Bronchial epithelial cell (primary cell): ENCODE data around the gene HJV. TPM values are rescaled to one million over a fixed set of nuclear protein-coding genes. Genes with fewer than 3 reads are reported as not detected.

Source experiments
- DNase-seq: peaks from one replicate; pipeline ENCODE4 v3.0.0-alpha.2; 2010; ENCODE audit warnings: low read depth
- FAIRE-seq: peaks from 2 replicates; lab custom pipeline; 2011; peaks lifted over from hg19 to GRCh38; lab: Jason Lieb, UNC
- H3K27me3 ChIP-seq: 2 replicates; pipeline ENCODE4 v1.5.1; 2011; ENCODE audit warnings: low read length; ENCODE audit not compliant: control insufficient read depth, insufficient read depth
- H3K36me3 ChIP-seq: 2 replicates; pipeline ENCODE4 v1.5.1; 2011; ENCODE audit warnings: low read length; ENCODE audit not compliant: control insufficient read depth, insufficient read depth
- H3K4me3 ChIP-seq: 2 replicates; pipeline ENCODE4 v1.5.1; 2011; ENCODE audit warnings: mild to moderate bottlenecking, low read depth, low read length, control low read depth
- total RNA-seq: library from RNA; depleted of rRNA; stranded (reverse); fragments of >200 nt; gene quantifications from 2 replicates; pipeline ENCODE4 v1.2.1, GENCODE V29; 2014
- TF ChIP-seq, protein P1 (sequence below): IDR thresholded peaks from 2 replicates; pipeline ENCODE4 v1.5.1; 2011; ENCODE audit warnings: mild to moderate bottlenecking, moderate library complexity, low read length, control low read depth, inconsistent platforms; ENCODE audit not compliant: insufficient read depth, severe bottlenecking

HJV gene
- total RNA-seq, 1 donor from 2014 or later, result not detected

- FAIRE-seq, result no peak
- no peaks in the 10 kb centered on the region for H3K36me3 ChIP-seq
- DNase-seq, result no peak
- peaks cover 23% of the 10 kb centered on the region for H3K27me3 ChIP-seq
- TF ChIP-seq, protein P1, sequence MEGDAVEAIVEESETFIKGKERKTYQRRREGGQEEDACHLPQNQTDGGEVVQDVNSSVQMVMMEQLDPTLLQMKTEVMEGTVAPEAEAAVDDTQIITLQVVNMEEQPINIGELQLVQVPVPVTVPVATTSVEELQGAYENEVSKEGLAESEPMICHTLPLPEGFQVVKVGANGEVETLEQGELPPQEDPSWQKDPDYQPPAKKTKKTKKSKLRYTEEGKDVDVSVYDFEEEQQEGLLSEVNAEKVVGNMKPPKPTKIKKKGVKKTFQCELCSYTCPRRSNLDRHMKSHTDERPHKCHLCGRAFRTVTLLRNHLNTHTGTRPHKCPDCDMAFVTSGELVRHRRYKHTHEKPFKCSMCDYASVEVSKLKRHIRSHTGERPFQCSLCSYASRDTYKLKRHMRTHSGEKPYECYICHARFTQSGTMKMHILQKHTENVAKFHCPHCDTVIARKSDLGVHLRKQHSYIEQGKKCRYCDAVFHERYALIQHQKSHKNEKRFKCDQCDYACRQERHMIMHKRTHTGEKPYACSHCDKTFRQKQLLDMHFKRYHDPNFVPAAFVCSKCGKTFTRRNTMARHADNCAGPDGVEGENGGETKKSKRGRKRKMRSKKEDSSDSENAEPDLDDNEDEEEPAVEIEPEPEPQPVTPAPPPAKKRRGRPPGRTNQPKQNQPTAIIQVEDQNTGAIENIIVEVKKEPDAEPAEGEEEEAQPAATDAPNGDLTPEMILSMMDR, result no peak
- no peak overlapping the region for H3K4me3 ChIP-seq
These were observed 487 bp downstream of the HJV start for GRCh38 chr1:146021050-146021445.

DNA sequence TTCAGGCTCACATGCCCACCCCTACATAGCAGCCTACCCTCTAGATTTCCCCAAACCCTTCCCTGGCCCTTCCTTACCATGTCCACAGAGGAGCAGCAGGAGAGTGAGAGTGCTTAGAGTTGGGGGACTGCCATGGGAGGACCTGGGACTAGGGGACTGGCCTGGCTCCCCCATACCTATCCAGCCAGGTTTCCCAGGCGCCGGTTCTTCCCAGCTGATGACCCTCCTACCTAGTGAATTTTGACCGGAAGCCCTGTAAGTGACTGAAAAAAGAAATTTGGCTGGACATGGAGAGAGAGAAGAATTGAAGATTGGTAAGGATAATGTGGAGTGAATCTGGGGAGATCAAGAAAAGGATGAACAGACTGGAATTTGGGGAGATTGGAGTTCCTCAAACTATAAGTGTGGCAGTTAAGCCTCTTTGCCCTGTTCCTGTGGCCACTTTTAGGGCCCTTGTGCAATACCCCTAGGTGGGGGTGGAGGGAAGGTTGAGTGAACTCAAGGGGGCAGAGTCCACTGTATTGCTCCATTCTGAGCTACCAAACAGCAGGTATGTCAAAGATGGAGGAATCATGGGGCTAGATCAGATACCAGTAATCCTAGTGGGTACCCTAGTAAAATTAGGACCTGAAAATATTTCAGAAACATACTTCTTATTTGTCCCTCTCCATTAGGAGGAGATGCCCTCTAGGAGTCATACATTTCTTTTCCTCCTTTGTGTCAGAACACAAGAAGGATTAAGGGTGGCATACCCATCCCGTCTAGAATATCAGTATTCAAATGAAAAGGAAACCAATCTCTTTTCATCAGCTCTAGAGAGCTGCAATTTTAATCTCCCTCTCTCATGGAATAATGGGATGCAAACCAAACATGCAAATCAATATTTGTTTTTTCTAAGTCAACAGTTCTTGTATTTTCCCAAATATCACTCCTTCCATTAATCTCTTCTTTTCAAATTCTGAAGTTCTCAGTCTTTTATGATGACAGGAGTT lies 1.2 kb downstream of the HJV start:
- H3K27me3 ChIP-seq, result peaks cover 23% of the 10 kb centered on the region
- DNase-seq, result no peak
- no peak for FAIRE-seq
- TF ChIP-seq, protein P1, result no peak
- no peaks in the 10 kb centered on the region for H3K36me3 ChIP-seq
- H3K4me3 ChIP-seq, result no peak overlapping the region

GRCh38 chr1:146019231-146020057 lies 2.1 kb downstream of the HJV start:
- Histone ChIP-seq H3K27me3 (peaks cover 23% of the 10 kb centered on the region), H3K36me3 (no peaks in the 10 kb centered on the region), H3K4me3 (no peak overlapping the region)
- no peak for DNase-seq
- FAIRE-seq, result no peak
- TF ChIP-seq, protein P1, result no peak

DNA sequence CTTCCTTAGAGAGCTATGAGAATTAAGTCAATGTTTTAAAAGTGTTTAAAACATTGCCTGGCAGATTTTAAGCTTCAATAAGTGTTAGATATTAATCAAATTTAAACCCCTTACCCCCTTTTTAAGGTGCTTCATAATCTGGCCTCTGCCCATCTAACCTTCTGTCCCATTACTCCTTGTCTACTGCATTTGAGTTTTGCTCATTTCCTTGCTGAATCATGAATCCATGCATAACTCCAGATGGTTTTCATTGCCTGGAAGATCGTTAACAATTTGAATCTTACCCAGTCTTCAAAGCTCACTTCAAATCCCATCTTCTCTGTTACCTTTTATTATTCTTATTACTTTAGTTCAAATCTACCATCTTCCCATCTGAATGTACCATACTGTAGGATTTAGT lies 4.6 kb downstream of the HJV start:
- DNase-seq, result no peak
- Histone ChIP-seq H3K27me3 (peaks cover 22% of the 10 kb centered on the region), H3K4me3 (no peak overlapping the region), H3K36me3 (no peaks in the 10 kb centered on the region)
- no peak for FAIRE-seq
- TF ChIP-seq, protein P1, result no peak

DNA sequence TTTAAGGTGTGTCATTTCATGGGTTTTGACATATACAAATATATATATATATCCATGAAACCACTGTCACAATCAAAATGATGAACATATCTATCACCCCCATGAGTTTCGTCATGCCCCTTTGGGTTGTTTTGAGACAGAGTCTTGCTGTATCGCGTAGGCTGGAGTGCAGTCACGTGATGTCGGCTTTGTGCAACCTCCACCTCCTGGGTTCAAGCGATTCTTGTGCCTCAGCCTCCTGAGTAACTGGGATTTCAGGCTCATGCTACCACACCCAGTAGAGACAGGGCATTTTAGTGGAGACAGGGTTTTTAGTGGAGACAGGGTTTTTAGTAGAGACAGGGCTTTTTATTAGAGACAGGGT lies 8.0 kb downstream of the HJV start:
- Histone ChIP-seq H3K27me3 (peaks cover 3% of the 10 kb centered on the region), H3K4me3 (no peak overlapping the region), H3K36me3 (no peaks in the 10 kb centered on the region)
- TF ChIP-seq, protein P1, result no peak
- DNase-seq (no peak), FAIRE-seq (no peak)
